HG02642 (cell line): ENCODE results near the gene RNU1-1.
"Not testable (repeated sequence)": the region's sequence is repeated elsewhere in the genome, so short reads cannot be mapped to it uniquely, and the experiment has no call there.

Experiments
- ATAC-seq: cut with Tn5 transposase; IDR thresholded peaks from one replicate; pipeline ENCODE4 v1.9.1; 2021; ENCODE audit warnings: mild to moderate bottlenecking; ENCODE audit not compliant: unreplicated experiment, poor library complexity

Gene RNU1-1

GRCh38 chr1:16498047-16498446, 16.0 kb downstream of the RNU1-1 start:
- ATAC-seq, result not testable (repeated sequence)

GRCh38 chr1:16497474-16497904, 16.6 kb downstream of the RNU1-1 start:
- ATAC-seq, result not testable (repeated sequence)

- not testable (repeated sequence) for ATAC-seq
Measured at GRCh38 chr1:16493731-16494130, 20.4 kb downstream of the RNU1-1 start.

GRCh38 chr1:16492937-16493336, 21.1 kb downstream of the RNU1-1 start:
- ATAC-seq, result not testable (repeated sequence)

- no peak for ATAC-seq
Measured at GRCh38 chr1:16491056-16491675, 22.9 kb downstream of the RNU1-1 start.

- ATAC-seq, result not testable (repeated sequence)
Measured at GRCh38 chr1:16489195-16489880, 24.7 kb downstream of the RNU1-1 start.

- ATAC-seq, result not testable (repeated sequence)
Measured at GRCh38 chr1:16487011-16487410, 27.1 kb downstream of the RNU1-1 start.

GRCh38 chr1:16486316-16486715, 27.8 kb downstream of the RNU1-1 start:
- ATAC-seq, result not testable (repeated sequence)

- ATAC-seq, result no peak
Measured at GRCh38 chr1:16484931-16485330, 29.2 kb downstream of the RNU1-1 start.

- ATAC-seq, result no peak
Measured at GRCh38 chr1:16484501-16484835, 29.6 kb downstream of the RNU1-1 start.

- not testable (repeated sequence) for ATAC-seq
Measured at GRCh38 chr1:16483639-16484500, 30.2 kb downstream of the RNU1-1 start.

GRCh38 chr1:16483146-16483545, 30.9 kb downstream of the RNU1-1 start:
- ATAC-seq, result not testable (repeated sequence)

- no peak for ATAC-seq
Measured at GRCh38 chr1:16478091-16478490, 36.0 kb downstream of the RNU1-1 start.

GRCh38 chr1:16475771-16476770, 38.0 kb downstream of the RNU1-1 start:
- ATAC-seq, result not testable (repeated sequence)

GRCh38 chr1:16474891-16475290, 39.2 kb downstream of the RNU1-1 start:
- not testable (repeated sequence) for ATAC-seq

- ATAC-seq, result no peak
Measured at GRCh38 chr1:16474166-16474800, 39.8 kb downstream of the RNU1-1 start.

- no peak for ATAC-seq
Measured at GRCh38 chr1:16468558-16468957, 45.5 kb downstream of the RNU1-1 start.

- ATAC-seq, result no peak
Measured at GRCh38 chr1:16464917-16465625, 49.0 kb downstream of the RNU1-1 start.
